T-helper 2 cell (primary cell): Measurements from ENCODE around the gene AGPAT3.
A peak's percentile ranks its signal among the peaks of the same experiment; 100 is the strongest.
"Not testable (repeated sequence)": the region's sequence is repeated elsewhere in the genome, so short reads cannot be mapped to it uniquely, and the experiment has no call there.

Source experiments
- DNase-seq, 5 experiments: peaks; one replicate each; pipeline versions ENCODE4 v3.0.0 to v3.0.0-alpha.2; 2012 to 2022

AGPAT3 gene

GRCh38 chr21:43884012-43884860 lies 19.2 kb downstream of the AGPAT3 start:
- peak in 1 of 5 experiments; percentile 35 for DNase-seq

GRCh38 chr21:43884861-43885417 lies 19.9 kb downstream of the AGPAT3 start:
- DNase-seq = no peak

- no peak for DNase-seq
Measured at GRCh38 chr21:43885721-43886120, 20.7 kb downstream of the AGPAT3 start.

- no peak for DNase-seq
Measured at GRCh38 chr21:43886565-43886964, 21.5 kb downstream of the AGPAT3 start.

- DNase-seq = no peak
Measured at GRCh38 chr21:43889069-43889468, 24.0 kb downstream of the AGPAT3 start.

- no peak for DNase-seq
Measured at GRCh38 chr21:43890042-43890441, 25.0 kb downstream of the AGPAT3 start.

- no peak for DNase-seq
Measured at GRCh38 chr21:43892334-43892733, 27.3 kb downstream of the AGPAT3 start.

- DNase-seq = peak in 1 of 5 experiments; percentile 65
Measured at GRCh38 chr21:43892984-43893535, 28.0 kb downstream of the AGPAT3 start.

- peak in 1 of 5 experiments; percentile 82 for DNase-seq
Measured at GRCh38 chr21:43893536-43894205, 28.6 kb downstream of the AGPAT3 start.

- peak in 1 of 5 experiments; percentile 37 for DNase-seq
Measured at GRCh38 chr21:43894206-43894577, 29.2 kb downstream of the AGPAT3 start.

GRCh38 chr21:43895196-43895595 lies 30.2 kb downstream of the AGPAT3 start:
- DNase-seq = no peak

- not testable (repeated sequence) for DNase-seq
Measured at GRCh38 chr21:43896696-43897299, 31.8 kb downstream of the AGPAT3 start.

GRCh38 chr21:43899307-43900077 lies 34.5 kb downstream of the AGPAT3 start:
- DNase-seq = no peak

GRCh38 chr21:43900078-43900385 lies 35.0 kb downstream of the AGPAT3 start:
- no peak for DNase-seq

GRCh38 chr21:43900690-43901089 lies 35.7 kb downstream of the AGPAT3 start:
- DNase-seq = no peak

GRCh38 chr21:43902441-43902840 lies 37.4 kb downstream of the AGPAT3 start:
- DNase-seq = no peak

- DNase-seq = no peak
Measured at GRCh38 chr21:43903451-43904091, 38.5 kb downstream of the AGPAT3 start.

GRCh38 chr21:43904331-43904781 lies 39.3 kb downstream of the AGPAT3 start:
- no peak for DNase-seq

- DNase-seq = no peak
Measured at GRCh38 chr21:43905726-43906455, 40.9 kb downstream of the AGPAT3 start.

GRCh38 chr21:43906585-43907370 lies 41.8 kb downstream of the AGPAT3 start:
- no peak for DNase-seq
